Umbilical cord (tissue), 2 donors: ENCODE results near the gene NQO2. TPM values are rescaled to one million over a fixed set of nuclear protein-coding genes. Genes with fewer than 3 reads are reported as not detected.
"Not testable (repeated sequence)": the region's sequence is repeated elsewhere in the genome, so short reads cannot be mapped to it uniquely, and the experiment has no call there.

ENCODE experiments used
- DNase-seq: peaks from one replicate; pipeline ENCODE4 v3.0.0-alpha.2; 2015; ENCODE audit warnings: low spot score
- total RNA-seq: library from RNA; depleted of rRNA; stranded (reverse); fragments of >200 nt; gene quantifications from one replicate; pipeline ENCODE4 v1.2.3, GENCODE V29; 2014; ENCODE audit warnings: low replicate concordance; ENCODE audit not compliant: insufficient read depth

NQO2 gene
- total RNA-seq, 1 donor from 2014 or later = 10.8 TPM

- no peak for DNase-seq
Measured at GRCh38 chr6:3037638-3038365, 38.1 kb downstream of the NQO2 start.

GRCh38 chr6:3039384-3039783 lies 39.7 kb downstream of the NQO2 start:
- DNase-seq = no peak

GRCh38 chr6:3041147-3041546 lies 41.5 kb downstream of the NQO2 start:
- no peak for DNase-seq

GRCh38 chr6:3041606-3042005 lies 41.9 kb downstream of the NQO2 start:
- no peak for DNase-seq

- no peak for DNase-seq
Measured at GRCh38 chr6:3045369-3045768, 45.7 kb downstream of the NQO2 start.

GRCh38 chr6:3045777-3046176 lies 46.1 kb downstream of the NQO2 start:
- no peak for DNase-seq

- no peak for DNase-seq
Measured at GRCh38 chr6:3046295-3046694, 46.6 kb downstream of the NQO2 start.

- not testable (repeated sequence) for DNase-seq
Measured at GRCh38 chr6:3048009-3048408, 48.3 kb downstream of the NQO2 start.

GRCh38 chr6:3052481-3053230 lies 53.0 kb downstream of the NQO2 start:
- DNase-seq = peak; percentile 29

GRCh38 chr6:3053231-3053508 lies 53.5 kb downstream of the NQO2 start:
- no peak for DNase-seq

GRCh38 chr6:3054229-3055157 lies 54.8 kb downstream of the NQO2 start:
- peak; percentile 75 for DNase-seq

GRCh38 chr6:3055158-3055499 lies 55.4 kb downstream of the NQO2 start:
- not testable (repeated sequence) for DNase-seq

GRCh38 chr6:3057063-3057770 lies 57.5 kb downstream of the NQO2 start:
- no peak for DNase-seq

- DNase-seq = no peak
Measured at GRCh38 chr6:3058957-3059356, 59.3 kb downstream of the NQO2 start.

- not testable (repeated sequence) for DNase-seq
Measured at GRCh38 chr6:3060092-3060491, 60.4 kb downstream of the NQO2 start.

GRCh38 chr6:3061501-3061941 lies 61.8 kb downstream of the NQO2 start:
- DNase-seq = peak; percentile 42

GRCh38 chr6:3063340-3063732 lies 63.6 kb downstream of the NQO2 start:
- peak; percentile 20 for DNase-seq

- peak; percentile 97 for DNase-seq
Measured at GRCh38 chr6:3063733-3064700, 64.3 kb downstream of the NQO2 start.

- peak; percentile 91 for DNase-seq
Measured at GRCh38 chr6:3068329-3069214, 68.9 kb downstream of the NQO2 start, which contains the start of gene RIPK1. Gene RIPK1, plus strand, starts transcription at chr6:3068494. Its CDS starts 8,330 bp downstream, at chr6:3076824.
